ENCODE measurements around the gene RPS4Y1.

GRCh38 chrY:2846791-2847190 lies 5.4 kb downstream of the RPS4Y1 start:
- no peak for TF ChIP-seq CTCF (IDR thresholded peaks at IDR 0.05; ENCODE audit: low read depth, low read length, missing input control)
- TF ChIP-seq JUND (IDR thresholded peaks at IDR 0.05): no peak
- TF ChIP-seq MAX (IDR thresholded peaks at IDR 0.05): no peak
- no peak for TF ChIP-seq HNF4G (IDR thresholded peaks at IDR 0.05)
- no peak for TF ChIP-seq REST (IDR thresholded peaks at IDR 0.05)

Data from liver (tissue), 3 donors.